Coronary artery (tissue), 2 donors: ENCODE measurements around the gene ACADM.
"Not testable (repeated sequence)": the region's sequence is repeated elsewhere in the genome, so short reads cannot be mapped to it uniquely, and the experiment has no call there.

ENCODE experiments used
- DNase-seq: peaks from one replicate; pipeline ENCODE4 v3.0.0-alpha.2; 2017; ENCODE audit warnings: low spot score
- H3K27ac ChIP-seq, 2 donors: fragments of 200-600 bp; sonication (generic); one replicate each; pipeline ENCODE4 v1.5.1; 2016 to 2019
- H3K4me3 ChIP-seq: fragments of 200-600 bp; sonication (generic); 2 replicates; pipeline ENCODE4 v1.5.1; 2016; ENCODE audit warnings: mild to moderate bottlenecking, moderate library complexity
- CTCF ChIP-seq: fragments of 200-600 bp; sonication (generic); IDR thresholded peaks from one replicate; pipeline ENCODE4 v1.5.1; 2019; ENCODE audit warnings: antibody characterized with exemption

Gene ACADM

GRCh38 chr1:75710832-75711231 lies 13.7 kb upstream of the ACADM start:
- DNase-seq: no peak
- Histone ChIP-seq H3K4me3 (no peak overlapping the region), H3K27ac (no peak overlapping the region)
- no peak for TF ChIP-seq CTCF

- no peak for TF ChIP-seq CTCF
- no peak overlapping the region for H3K4me3 ChIP-seq
- H3K27ac ChIP-seq: no peak overlapping the region
- no peak for DNase-seq
Measured at GRCh38 chr1:75711846-75712245, 12.7 kb upstream of the ACADM start.

GRCh38 chr1:75712306-75712705 lies 12.2 kb upstream of the ACADM start:
- TF ChIP-seq CTCF: no peak
- Histone ChIP-seq H3K4me3 (no peak overlapping the region), H3K27ac (no peak overlapping the region)
- DNase-seq: no peak

GRCh38 chr1:75719810-75720209 lies 4.7 kb upstream of the ACADM start:
- H3K4me3 ChIP-seq: no peak overlapping the region
- no peak overlapping the region for H3K27ac ChIP-seq
- DNase-seq: no peak
- TF ChIP-seq CTCF: no peak

- no peak for DNase-seq
- Histone ChIP-seq H3K4me3 (no peak overlapping the region), H3K27ac (no peak overlapping the region)
- no peak for TF ChIP-seq CTCF
Measured at GRCh38 chr1:75720325-75720724, 4.2 kb upstream of the ACADM start.

GRCh38 chr1:75720820-75721219 lies 3.7 kb upstream of the ACADM start:
- DNase-seq: no peak
- Histone ChIP-seq H3K27ac (no peak overlapping the region), H3K4me3 (no peak overlapping the region)
- TF ChIP-seq CTCF: no peak

GRCh38 chr1:75722246-75722645 lies 2.3 kb upstream of the ACADM start:
- not testable (repeated sequence) for H3K4me3 ChIP-seq, H3K27ac ChIP-seq

GRCh38 chr1:75722966-75723365 lies 1.5 kb upstream of the ACADM start:
- DNase-seq: no peak
- no peak for TF ChIP-seq CTCF
- no peak overlapping the region for H3K4me3 ChIP-seq
- no peak overlapping the region for H3K27ac ChIP-seq

More at GRCh38 chr1:75722246-75722645, 2.3 kb upstream of the ACADM start:
- not testable (repeated sequence) for DNase-seq
